Measurements from ENCODE around the gene ZFPM1. TPM values are rescaled to one million over a fixed set of nuclear protein-coding genes. Genes with fewer than 3 reads are reported as not detected.

Gene ZFPM1
- total RNA-seq, 1 donor from 2014 or later: 0.79 TPM

GRCh38 chr16:88508376-88508867 is 55.3 kb downstream of the ZFPM1 start:
- Histone ChIP-seq H3K36me3 (ENCODE audit: control insufficient read depth, insufficient read depth, low read length) (peaks cover 2% of the 10 kb centered on the region), H3K4me3 (ENCODE audit: low read depth, low read length) (no peak overlapping the region), H3K27me3 (ENCODE audit: control insufficient read depth, insufficient read depth, low read length) (no peaks in the 10 kb centered on the region)
- FAIRE-seq (no peak), DNase-seq (ENCODE audit: low read depth) (no peak)
- no peak for TF ChIP-seq CTCF (IDR thresholded peaks at IDR 0.05; ENCODE audit: insufficient read depth, low read length, severe bottlenecking)

GRCh38 chr16:88508868-88509748 is 56.0 kb downstream of the ZFPM1 start:
- no peak for FAIRE-seq
- H3K36me3 ChIP-seq (ENCODE audit: control insufficient read depth, insufficient read depth, low read length): peaks cover 2% of the 10 kb centered on the region
- H3K4me3 ChIP-seq (ENCODE audit: low read depth, low read length): peak overlapping the region; percentile 29
- no peak for TF ChIP-seq CTCF (IDR thresholded peaks at IDR 0.05; ENCODE audit: insufficient read depth, low read length, severe bottlenecking)
- DNase-seq (ENCODE audit: low read depth): peak; percentile 61
- H3K27me3 ChIP-seq (ENCODE audit: control insufficient read depth, insufficient read depth, low read length): no peaks in the 10 kb centered on the region

- no peak for DNase-seq (ENCODE audit: low read depth)
- peaks cover 2% of the 10 kb centered on the region for H3K36me3 ChIP-seq (ENCODE audit: control insufficient read depth, insufficient read depth, low read length)
- no peak overlapping the region for H3K4me3 ChIP-seq (ENCODE audit: low read depth, low read length)
- no peak for FAIRE-seq
- no peak for TF ChIP-seq CTCF (IDR thresholded peaks at IDR 0.05; ENCODE audit: insufficient read depth, low read length, severe bottlenecking)
- no peaks in the 10 kb centered on the region for H3K27me3 ChIP-seq (ENCODE audit: control insufficient read depth, insufficient read depth, low read length)
Observed at GRCh38 chr16:88509749-88510069, 56.6 kb downstream of the ZFPM1 start.

- DNase-seq (ENCODE audit: low read depth): peak; percentile 80
- no peak for FAIRE-seq
- TF ChIP-seq CTCF (IDR thresholded peaks at IDR 0.05; ENCODE audit: insufficient read depth, low read length, severe bottlenecking): no peak
- H3K36me3 ChIP-seq (ENCODE audit: control insufficient read depth, insufficient read depth, low read length): peaks cover 2% of the 10 kb centered on the region
- H3K27me3 ChIP-seq (ENCODE audit: control insufficient read depth, insufficient read depth, low read length): no peaks in the 10 kb centered on the region
- no peak overlapping the region for H3K4me3 ChIP-seq (ENCODE audit: low read depth, low read length)
Observed at GRCh38 chr16:88510091-88510994, 57.3 kb downstream of the ZFPM1 start.

DNA sequence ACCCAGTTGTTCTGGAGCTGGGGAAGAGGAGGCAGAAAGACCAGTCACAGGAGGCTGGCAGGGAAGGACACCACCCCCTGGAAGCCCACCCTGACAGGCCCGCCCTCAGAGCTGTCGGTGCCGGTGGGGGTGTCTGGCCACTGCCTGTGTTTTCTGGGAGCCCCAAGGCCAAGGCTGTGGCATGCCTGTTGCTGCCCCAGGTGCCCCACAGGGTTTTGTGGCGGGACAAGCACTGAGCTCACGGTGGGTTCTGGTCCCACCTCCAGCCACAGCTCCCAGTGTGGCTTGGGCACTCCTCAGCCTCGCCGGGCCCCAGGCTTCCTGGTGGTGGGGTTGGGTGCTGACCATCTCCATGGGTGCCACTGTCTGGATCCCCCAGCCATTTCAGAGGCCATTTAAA is 58.0 kb downstream of the ZFPM1 start:
- Histone ChIP-seq H3K36me3 (ENCODE audit: control insufficient read depth, insufficient read depth, low read length) (peaks cover 2% of the 10 kb centered on the region), H3K27me3 (ENCODE audit: control insufficient read depth, insufficient read depth, low read length) (no peaks in the 10 kb centered on the region), H3K4me3 (ENCODE audit: low read depth, low read length) (no peak overlapping the region)
- FAIRE-seq (peak; percentile 47), DNase-seq (ENCODE audit: low read depth) (no peak)
- TF ChIP-seq CTCF (IDR thresholded peaks at IDR 0.05; ENCODE audit: insufficient read depth, low read length, severe bottlenecking): no peak

Measured in bronchial epithelial cell (primary cell).